ENCODE results near the gene IGF2BP2.
A peak's percentile ranks its signal among the peaks of the same experiment; 100 is the strongest.
"Not testable (repeated sequence)": the region's sequence is repeated elsewhere in the genome, so short reads cannot be mapped to it uniquely, and the experiment has no call there.

The IGF2BP2 gene

DNA sequence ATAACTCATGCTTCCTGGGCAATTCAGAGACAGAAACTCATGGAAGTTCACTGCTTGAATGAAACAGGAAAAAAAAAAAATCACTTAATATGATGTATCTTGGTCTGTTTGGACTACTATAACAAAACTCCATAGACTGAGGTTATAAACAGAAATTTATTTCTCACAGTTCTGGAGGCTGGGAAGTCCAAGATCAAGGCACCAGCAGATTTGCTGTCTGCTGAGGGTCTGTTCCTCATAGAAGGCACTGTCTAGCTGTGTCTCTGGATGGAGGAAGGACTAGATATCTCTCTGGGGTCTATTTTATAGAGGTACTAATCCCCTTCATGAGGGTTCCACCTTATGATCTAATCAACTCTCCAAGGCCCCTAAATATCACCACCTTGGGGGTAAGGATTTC is 119.3 kb downstream of the IGF2BP2 start:
- no peak for DNase-seq

DNA sequence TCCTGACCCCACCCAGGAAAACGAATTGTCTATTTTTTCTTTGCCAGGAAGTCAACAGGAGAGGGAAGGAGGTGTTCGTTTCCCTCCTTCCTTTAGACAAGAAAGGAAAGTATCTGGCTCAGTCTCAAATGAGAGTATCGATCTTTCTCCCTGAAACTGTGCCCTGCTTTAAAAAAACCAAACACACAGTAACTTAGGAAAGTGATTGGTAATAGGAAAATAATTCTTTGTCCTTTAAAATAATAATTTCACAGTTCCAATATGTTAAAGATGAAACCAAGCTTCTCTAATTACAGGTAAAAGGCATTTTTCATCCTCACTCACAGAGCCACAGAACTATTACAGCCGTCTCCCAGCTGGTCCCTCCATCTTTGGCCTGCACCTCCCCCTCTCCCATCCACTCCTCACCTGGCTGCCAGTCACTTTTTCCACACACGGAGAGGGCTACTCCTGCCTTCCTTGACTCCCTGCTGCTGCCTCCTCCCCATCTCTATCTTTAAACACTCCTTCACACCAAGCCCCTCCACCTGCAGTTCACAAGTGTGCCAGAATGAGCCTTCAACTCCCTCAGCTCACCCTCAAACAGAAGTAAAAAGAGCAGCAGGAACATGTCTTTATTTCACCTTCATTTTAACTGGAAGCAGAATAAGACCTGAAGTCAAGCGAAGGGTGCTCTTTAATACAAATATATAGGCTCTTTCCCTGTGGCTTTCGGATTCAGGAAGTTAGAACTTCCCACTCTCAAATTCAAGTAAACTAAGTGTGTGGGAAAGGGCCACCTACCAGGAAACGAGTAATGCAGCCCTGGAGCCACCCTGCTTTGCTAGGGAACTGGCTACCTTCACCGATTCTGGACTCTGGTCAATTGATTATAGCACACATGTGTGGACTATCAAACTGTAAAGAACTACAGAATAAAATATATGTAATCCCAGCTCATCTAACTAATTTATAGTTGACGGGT is 122.3 kb downstream of the IGF2BP2 start:
- no peak for DNase-seq

DNA sequence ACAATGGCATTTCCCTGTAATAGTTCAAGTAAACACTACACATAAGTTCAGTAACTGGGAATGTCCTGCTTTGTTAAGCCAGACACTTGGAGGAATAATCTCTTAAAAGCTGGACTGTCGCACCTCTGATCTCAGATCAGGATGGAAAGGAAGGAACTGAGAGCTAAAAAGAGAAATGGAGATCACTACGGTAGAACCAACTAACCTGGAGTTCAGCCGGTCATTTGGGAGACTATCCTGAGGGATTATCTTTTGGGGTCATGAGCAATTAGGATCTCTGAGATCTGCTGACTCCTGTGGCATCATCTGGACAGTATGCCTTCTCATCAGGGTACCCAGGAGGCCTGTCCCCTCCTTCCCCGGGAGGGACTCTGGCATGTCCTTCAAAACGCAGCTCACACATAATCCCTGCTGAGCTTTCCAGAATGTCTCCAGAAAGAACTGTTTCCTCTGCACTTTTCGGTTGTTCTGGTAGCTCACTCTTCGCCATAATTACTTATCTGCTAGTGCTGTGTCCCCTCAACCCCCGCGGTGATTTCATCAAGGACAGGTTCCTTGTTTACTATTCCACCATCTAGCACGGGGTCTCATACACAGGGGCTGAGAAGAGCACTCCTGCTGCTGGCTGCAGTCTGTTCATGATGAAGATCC is 123.1 kb downstream of the IGF2BP2 start:
- DNase-seq = no peak

DNA sequence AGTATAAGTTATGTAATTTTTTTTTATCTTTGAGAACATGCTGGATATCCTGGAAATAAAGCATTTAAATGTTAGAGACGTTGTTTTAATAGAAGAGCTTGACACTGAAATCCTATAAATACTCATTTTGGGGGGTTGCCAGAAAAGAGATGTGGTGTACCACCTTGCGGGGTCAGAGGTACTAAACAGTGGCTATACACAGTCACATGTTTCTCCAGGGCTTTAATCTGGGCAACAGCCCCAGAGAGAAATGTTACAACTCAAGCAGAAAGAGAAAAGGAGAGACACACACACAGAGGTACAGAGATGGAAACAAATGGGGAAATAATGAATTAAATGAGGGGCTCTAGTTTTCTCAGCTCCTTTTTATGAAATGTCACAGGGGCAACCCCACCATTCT is 124.9 kb downstream of the IGF2BP2 start:
- no peak for DNase-seq

DNA sequence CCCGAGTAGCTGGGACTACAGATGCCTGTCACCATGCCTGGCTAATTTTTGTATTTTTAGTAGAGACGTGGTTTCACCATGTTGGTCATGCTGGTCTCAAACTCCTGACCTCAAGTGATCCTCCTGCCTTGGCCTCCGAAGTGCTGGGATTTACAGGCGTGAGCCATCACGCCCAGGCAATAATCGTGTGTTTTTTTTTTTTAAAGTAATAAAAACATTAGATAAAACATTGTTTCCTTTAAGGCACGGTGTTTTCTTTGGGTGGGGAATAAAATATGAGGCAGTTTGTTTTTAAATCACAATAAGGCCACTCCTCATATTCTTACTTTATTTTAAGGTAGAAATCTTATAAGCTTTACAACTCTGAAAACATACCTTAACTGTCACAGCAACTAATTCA is 127.6 kb downstream of the IGF2BP2 start:
- not testable (repeated sequence) for DNase-seq

DNA sequence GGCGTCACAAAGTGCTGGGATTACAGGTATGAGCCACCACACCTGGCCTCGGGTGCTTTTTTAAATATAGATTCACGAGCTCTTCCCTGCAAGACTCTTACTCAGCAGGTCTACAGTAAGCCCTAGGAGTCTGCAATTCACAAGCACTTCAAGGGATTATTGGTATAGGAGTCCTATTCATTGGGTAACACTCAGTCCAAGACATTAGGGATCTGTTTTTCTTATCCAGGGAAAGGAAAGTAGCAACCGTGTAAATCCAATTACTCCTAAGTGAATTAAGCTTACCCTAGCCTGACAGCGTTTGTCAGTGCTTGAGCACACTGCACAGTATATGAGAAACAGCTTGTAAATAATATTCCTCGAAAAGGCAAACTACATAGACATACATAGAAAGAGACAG is 128.8 kb downstream of the IGF2BP2 start:
- DNase-seq = no peak

DNA sequence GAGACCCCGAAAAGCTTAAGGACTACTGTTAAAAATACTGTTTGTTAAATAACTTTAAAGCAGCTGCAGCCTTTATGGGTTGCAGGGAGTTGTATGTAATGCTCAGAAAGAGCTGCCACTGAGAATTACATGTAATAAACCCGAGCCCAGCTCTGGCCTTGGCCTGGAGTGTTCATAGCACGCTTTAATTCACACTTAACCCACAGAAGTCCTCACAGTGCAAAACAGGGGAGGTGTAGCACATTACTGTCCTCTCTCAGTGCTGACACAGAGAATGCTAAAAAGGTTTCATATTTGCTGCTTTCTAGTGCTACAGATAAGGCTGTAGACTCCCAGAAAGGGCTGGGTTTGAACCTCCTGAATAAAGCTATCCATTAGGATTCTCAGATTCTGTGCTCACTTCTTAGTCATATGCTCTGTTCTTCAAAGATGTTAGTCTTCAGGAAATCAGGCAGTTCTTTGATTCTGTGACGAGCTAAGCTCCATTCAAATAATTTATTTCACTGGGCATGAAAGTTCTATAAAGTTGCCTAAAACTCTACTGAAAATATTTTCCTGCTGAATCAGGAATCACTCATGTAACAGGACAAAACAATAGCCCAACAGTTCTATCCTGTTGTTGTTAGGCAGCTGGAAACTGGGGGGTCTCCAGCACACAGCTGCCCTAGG is 130.7 kb downstream of the IGF2BP2 start:
- DNase-seq = no peak

DNA sequence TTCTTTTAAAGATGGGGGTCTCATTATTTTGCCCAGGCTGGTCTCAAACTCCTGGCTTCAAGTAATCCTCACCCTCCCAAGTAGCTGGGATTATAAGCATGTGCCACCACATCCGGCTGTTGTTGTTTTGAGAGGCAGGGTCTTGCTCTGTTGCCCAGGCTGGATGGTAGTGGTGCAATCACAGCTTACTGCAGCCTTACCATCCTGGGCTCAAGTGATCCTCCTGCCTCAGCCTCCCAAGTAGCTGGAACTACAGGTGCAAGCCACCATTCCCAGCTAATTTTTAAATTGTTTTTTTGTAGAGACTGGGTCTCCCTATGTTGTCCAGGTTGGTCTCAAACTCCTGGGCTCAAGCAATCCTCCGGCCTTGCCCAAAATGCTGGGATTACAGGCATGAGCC is 133.2 kb downstream of the IGF2BP2 start:
- DNase-seq = no peak

DNA sequence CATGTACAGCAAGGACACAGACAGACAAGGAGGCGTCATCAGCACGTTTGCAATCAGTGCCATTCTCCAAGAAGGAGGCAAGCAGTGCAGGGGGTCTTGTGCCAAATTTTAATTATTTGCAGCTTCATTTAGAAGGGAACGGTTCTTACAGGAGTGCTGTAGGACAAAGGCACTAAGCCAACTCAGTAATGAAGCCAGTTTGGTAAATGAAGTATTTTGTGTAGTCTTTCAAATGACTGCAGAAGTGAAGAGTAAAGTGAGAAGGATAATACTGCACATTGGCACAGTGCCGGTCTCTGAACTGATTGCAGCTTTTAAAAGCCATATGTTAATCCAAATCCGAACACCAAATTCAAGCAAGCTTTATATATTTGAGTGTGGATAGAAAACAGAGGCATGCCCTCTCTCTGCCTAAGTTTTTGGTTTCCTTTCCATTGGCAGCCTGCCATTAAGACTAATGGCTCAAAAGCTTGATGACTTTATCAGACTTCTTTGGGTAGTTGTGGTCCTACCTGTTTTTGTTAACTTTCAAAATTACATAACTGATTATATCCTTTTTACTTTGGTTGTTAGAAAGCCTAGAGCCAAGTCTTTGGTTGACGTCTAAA is 137.5 kb downstream of the IGF2BP2 start:
- DNase-seq = no peak

DNA sequence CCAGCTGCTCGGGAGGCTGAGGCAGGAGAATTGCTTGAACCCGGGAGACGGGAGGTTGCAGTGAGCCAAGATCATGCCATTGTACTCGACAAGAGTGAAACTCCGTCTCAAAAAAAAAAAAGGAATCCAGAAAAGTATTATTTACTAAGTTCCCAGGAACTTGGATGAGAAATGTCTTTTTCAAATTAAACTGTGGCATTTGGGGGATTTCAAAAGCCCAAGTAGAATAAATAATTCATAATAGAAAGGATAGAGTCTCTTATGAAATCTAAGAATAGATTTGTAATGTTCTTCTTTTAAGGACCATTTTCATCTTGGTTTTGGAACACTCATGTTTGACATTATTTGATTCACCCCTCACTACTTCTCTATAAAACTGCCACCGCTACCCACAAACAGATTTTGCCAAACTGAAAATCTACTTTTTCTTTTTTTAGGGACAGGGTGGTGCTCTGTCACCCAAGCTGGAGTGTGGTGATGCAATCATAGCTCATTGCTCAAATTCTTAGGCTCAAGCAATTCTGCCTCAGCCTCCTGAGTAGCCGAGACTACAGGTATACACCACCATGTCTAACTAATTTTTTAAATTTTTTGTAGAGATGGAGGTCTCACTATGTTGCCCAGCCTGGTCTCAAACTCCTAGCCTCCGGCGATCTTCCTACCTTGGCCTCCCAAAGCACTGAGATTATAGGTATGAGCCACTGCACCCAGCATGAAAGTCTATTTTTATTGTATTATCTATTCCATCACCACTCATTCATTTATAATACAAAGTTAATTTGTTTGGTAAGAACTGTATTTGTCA is 139.4 kb downstream of the IGF2BP2 start:
- no peak for DNase-seq

DNA sequence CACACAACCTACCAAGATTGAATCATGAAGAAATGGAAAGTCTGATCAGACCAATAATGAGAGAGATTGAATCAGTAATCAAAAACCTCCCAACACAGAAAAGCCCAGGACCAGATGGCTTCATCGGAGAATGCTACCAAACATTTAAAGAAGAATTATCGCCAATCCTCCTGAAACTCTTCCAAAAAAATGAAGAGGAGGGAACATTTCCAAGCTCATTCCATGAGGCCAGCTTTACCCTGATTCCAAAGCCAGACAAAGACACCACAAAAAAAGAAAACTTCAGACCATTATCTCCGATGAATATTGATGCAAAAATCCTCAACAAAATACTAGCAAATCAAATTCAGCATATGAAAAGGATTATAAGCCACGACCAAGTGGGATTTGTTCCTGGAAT is 144.6 kb downstream of the IGF2BP2 start:
- no peak for DNase-seq

DNA sequence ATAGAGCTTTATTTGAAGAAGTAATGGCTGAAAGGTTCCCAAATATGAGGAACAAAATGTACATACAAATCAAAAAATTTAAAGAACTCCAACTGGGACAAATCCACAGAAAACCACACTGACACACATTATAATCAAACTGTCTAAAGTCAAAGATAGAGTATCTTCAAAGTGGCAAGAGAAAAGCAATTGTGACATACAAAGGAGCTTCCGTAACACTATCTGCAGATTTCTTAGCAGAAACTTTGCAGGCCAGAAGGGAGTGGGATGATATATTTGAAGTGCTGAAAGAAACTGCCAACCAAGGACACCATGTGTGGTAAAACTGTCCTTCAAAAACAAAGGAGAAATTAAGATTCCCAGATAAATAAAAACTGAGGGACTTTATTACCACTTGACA is 146.8 kb downstream of the IGF2BP2 start:
- DNase-seq = no peak

DNA sequence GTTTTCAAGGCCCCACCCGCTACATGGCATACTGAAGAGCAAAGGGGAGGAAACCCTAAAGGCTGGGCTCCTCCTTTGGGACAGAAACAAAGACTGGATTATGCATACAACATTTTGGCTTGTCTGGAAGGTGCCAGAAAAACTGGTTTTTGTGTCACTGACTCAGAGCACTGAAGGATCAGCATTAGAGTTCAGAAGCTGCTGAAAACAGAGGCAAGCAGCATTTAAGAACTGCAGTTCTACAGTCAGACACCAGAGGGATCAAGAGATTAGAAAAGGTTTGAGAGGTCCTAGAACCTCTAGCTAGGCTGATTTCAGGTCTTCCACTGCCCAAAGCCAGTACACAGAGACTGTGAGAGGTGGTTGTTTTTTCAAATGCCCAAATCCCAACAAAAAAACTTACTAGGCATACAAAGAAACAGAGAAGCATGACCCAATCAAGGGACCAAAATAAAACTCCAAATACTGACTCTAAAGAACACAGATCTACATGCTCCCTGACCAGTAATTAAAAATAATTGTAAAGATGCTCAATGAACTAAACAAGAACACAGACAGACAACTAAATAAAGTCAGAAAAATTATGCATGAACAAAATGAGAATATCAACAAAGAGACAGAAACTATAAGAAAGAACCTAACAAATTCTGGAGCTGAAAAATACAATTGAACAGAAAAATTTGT is 147.6 kb downstream of the IGF2BP2 start:
- no peak for DNase-seq

DNA sequence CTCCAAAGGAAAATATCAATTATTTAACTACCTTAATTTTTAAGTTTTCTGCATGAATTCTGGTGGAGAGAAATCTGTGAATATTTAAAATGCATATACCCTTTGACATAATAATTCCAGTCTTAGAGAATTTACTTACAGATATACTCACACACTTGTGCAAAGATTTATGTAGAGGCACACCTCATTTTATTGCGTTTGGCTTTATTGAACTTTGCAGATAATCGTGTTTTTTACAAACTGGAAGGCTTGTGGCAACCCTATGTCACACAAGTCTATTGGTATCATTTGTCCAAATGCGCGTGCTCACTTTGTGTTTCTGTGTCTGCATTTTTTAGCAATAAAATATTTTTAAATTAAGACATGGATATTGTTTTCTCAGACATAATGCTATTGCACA is 157.3 kb downstream of the IGF2BP2 start:
- DNase-seq = no peak

DNA sequence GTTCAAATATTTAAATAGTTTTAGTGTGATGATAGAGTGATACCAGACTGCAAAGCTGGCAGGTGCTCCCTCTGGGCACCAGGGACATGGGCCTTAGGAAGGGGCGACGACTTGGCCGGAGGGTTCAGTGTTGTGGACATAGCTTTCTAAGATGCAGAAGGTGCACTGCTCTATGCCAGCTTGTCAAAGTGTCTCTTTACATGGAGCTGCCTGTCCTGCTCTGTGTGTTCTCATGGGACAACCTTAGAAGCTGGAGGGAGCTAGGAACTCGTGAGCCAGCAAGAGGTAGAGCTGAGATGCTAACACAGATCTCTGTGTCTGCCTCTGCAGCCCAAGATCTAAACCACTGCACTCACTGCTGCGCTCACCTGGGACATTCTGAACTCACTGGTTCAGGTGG is 160.9 kb downstream of the IGF2BP2 start:
- no peak for DNase-seq

DNA sequence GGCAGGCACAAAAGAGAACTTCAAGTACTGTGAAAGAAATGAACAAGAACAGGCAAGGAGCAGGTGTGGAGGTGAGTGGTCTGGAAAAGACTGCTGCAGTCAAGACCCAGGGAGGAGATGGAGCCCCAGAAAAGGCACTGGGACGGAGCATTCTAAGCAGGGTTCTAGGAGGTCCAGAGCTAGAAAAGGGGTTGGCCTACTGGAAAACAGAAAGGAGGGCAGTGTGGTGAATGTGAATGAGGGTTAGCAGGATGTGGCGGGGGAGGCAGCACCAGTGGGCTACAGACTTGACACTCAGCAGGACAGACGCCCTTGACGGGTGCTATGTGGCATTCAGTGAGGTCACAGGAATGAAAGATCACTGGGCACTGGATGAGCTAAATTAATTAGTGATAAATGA is 163.1 kb downstream of the IGF2BP2 start:
- DNase-seq = no peak

DNA sequence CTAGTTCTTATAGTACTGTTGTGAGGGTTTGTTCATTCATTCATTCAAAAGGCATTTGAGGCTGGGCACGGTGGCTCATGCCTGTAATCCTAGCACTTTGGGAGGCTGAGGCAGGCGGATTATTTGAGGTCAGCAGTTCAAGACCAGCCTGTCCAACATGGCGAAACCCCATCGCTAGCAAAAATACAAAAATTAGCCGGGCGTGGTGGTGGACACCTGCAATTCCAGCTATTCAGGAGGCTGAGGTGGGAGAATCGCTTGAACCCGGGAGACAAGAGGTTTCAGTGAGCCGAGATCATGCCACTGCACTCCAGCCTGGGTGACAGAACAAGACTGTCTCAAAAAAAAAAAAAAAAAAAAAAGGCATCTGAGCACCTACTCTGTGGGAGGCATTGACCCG is 163.5 kb downstream of the IGF2BP2 start:
- DNase-seq = not testable (repeated sequence)

DNA sequence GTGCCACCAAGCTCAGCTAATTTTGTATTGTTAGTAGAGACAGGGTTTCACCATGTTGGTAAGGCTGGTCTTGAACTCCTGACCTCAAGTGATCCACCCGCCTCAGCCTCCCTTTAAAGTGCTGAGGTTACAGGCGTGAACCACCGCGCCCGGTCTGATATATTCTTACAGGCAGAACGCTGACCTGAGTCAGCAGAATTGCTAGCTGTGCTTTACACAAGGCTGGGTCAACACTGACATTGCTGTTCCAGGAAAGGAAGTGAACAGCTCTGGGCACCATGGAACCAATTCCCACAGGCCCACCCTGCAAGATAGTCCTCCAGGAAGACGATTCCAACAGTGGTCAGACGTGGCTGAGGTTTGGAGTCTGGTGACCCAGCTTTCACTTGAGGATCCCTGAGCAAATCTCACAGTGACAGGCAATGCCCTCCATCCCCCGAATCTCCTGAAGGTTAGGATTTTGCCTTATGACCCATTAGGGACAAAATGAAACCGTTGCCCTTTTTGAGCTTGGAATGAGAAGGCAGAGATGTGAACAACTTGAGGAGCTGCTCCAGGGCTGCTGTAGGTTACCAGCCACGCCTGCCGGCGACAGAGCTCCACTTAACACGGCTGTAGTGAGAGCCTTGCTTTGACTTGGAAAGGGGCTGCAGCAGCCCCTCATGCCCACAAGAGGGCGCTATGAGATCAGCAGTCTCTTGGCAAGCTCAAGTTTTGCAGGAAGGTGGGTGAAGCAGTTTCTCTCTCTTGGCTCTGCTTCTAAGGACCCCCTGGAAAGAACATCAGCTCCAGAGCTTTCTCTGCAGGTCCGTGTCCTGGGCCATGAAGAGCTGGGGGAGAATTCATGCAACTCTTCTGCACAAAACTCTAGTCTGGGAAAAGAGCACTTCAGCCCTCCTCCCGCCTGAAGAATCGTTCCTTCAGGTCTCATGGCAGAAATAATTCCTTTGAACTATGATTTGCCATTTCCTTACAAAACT is 164.6 kb downstream of the IGF2BP2 start:
- peak; percentile 25 for DNase-seq

DNA sequence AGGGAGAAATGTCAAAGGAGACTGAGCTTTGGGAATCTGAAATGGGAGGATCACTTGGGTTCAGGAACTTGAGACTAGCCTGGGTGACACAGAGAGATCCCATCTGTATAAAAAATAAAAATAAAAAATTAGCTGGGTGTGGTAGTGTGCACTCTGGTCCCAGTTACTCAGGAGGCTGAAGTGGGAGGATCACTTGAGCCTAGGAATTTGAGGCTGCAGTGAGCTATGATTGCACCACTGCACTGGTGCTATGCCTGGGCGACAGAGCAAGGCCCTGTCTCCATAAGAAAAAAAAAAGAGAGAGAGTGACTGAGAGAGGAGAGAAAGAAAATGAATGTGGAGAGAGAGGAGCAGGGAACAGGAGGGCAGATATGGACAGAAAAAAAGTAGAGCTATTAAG is 165.9 kb downstream of the IGF2BP2 start:
- DNase-seq = no peak

DNA sequence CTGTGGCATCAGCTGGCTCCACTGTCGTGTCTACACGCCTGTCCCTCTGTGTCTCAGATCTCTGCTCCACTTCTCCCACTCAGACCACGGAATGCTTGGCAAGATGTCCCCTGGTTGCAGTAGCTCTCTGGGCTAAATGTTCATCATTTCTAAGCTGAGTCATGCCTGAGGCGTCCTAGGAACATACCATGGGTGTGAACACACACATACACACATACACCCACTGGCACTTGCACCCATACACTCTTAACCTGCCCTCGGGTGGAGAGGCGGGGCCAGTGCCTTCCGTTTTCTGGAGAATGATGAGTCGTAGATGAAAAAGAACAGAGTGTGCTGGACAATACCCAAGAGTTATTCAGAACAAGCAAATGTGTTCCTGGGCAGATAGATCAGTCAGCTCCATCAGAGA is 166.3 kb downstream of the IGF2BP2 start:
- no peak for DNase-seq
